ENCODE data around the gene NARS2.
A peak's percentile ranks its signal among the peaks of the same experiment; 100 is the strongest.
"Not testable (repeated sequence)": the region's sequence is repeated elsewhere in the genome, so short reads cannot be mapped to it uniquely, and the experiment has no call there.

The NARS2 gene, protein sequence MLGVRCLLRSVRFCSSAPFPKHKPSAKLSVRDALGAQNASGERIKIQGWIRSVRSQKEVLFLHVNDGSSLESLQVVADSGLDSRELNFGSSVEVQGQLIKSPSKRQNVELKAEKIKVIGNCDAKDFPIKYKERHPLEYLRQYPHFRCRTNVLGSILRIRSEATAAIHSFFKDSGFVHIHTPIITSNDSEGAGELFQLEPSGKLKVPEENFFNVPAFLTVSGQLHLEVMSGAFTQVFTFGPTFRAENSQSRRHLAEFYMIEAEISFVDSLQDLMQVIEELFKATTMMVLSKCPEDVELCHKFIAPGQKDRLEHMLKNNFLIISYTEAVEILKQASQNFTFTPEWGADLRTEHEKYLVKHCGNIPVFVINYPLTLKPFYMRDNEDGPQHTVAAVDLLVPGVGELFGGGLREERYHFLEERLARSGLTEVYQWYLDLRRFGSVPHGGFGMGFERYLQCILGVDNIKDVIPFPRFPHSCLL

DNA sequence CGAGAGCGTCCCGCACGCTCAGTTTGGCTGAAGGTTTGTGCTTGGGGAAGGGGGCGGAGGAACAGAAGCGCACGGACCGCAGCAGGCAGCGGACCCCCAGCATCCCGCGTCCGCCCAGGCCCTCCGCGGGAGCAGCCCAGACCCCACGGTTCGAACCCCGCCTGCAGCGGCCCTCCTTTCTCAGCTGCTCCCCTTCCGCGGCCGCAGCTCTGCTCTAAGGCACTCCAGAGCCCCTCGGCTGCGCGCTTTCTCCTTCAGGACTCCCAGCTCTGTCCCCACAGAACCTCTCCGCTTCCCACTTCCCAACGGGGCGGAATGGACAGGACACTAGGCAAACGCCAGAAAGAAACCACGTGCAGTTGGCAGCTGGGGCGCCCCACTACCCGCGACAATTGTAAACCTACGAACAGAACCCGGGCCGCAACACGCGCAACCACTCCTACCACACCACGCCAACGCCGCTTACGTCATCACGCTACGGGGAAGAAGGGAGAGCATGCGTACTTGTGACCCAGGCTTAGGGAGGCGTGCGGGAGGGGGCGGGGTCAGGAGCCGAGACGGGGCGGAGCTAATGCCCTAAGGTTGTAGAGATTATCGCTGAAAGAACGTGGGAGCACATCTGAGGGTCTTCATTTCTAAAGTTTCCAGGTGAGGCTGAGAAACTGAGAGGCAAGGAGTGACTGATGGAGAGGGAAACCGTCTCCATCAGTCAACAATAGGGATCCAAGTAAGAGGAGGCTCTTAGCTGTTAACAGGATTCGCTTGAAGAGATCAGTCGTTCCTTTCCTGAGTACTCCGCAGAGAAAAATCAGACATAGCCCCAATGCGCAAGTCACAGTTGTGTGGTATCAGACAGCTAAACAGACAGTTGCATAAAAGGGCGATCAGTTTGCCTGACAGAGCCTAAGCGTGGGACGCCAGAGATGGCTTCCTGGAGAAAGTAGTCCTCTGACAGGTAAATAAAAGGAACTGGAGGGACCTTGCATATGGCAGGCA is at the start of gene NARS2:
Gene NARS2 (minus strand): TSS at position 479 of the 996 bp plus-strand sequence. CDS start 376 bp downstream, at position 103.
- DNase-seq, result peak; percentile 91 to 96 (median 96)

DNA sequence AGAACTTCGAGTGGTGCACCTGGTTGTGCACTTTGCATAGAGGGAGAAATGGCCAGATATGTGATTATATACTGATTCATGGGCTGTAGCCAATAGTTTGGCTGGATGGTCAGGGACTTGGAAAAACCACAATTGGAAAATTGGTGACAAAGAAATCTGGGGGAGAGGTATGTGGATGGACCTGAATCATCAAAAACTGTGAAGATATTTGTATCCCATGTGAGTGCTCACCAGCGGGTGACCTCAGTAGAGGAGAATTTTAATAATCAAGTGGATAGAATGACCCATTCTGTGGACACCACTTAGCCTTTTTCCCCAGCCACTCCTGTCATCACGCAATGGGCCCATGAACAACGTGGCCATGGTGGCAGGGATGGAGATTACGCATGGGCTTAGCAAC is 48.0 kb upstream of the NARS2 start:
- DNase-seq, result no peak

DNA sequence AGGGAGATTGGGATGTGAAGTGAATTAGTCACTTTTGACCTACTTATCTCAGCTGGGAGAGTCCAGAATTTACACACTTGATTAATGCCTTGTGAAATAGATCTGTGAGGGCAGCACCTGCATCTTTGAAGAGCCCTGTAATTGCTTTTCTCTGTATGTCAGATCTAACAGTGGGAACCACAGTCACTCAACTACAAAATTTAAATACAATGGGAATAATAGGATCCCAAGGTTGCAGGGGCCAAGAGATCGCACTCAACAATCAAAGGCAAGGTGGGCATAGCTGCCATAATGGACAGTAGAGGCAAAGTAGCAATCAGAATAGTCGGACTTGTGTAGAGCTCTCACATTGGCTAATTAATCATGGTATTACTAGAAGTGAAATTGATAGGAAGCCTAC is 45.5 kb upstream of the NARS2 start:
- no peak for DNase-seq

DNA sequence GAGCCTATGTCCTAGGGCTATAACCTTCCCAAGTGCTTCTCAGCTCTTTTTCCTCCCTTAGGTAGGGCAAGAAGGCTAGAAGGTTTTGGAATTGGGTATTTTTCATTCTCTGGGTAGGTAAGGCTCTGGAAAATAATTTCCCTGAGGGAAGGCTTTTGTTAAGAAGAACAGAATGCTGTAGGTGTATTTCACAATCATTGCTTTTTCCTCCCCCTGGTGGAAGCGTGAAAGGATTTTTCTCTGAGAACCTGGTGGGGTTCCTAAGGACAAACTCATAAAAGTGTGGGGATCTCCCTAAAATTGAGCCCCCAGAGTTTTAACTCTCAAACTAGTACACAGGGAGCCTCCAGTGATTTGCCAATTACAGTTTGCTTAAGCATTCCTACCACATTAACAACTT is 41.1 kb upstream of the NARS2 start:
- DNase-seq, result no peak

DNA sequence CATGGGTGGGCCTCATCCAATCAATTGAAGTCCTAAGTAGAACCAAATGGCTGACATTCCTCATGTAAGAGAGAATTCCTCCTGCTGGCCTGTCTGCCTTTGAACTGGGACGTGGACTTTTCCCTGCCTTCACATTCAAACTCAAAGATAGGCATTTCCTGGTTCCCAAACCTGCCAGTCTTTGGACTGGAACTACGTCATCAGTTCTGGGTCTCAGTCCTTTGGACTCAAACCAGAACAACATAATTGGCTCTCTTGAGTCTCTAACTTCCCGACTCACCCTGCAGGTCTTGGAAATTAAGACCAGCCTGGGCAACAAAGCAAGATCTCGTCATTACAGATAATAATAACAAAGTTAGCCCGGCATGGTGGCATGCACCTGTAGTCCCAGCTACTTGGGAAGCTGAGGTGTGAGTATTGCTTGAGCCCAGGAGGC is 38.7 kb upstream of the NARS2 start:
- no peak for DNase-seq

DNA sequence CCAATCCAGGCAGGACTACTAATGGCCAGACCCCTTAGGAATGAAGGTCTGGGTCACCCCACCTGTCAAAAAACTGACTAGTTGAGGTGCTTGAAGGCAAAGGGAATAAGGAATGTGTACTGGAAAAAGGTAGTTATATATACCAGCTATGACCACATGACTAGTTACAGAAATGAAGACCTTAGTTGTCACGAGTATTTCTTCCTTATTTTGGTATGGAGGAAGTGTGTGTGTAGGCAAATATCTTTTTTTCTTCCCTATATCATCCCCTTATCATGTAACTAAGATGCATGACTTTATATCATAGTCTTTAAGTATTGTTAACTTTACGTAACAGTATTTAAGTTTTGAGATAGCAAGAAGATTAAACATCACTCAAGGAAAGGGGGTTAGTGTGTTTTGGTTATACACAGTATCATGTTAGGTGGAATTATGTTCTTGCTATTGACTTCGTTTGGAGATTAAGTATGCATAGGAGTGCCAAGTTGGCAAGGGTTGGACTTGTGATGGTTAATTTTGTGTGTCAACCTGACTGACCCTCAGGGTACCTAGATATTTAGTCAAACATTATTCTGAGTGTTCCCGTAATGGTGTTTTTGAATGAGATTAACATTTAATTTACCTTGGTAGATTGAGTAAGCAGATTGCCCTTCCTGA is 38.2 kb upstream of the NARS2 start:
- no peak for DNase-seq

DNA sequence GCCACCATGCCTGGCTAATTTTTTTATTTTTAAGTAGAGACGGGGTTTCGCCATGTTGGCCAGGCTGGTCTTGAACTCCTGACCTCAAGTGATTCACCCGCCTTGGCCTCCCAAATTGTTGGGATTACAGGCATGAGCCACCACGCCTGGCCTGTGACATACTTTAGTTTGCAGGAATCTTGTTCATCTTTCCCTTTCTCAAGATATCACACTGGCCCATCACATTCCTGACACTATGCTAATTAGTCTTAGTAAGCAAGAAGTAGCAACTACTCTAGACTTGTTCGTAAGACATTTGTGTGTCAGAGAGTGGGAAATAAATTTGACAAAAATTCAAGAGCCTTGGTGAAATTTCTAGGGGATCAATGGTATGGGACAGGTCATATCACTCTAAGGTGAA is 34.7 kb upstream of the NARS2 start:
- not testable (repeated sequence) for DNase-seq

DNA sequence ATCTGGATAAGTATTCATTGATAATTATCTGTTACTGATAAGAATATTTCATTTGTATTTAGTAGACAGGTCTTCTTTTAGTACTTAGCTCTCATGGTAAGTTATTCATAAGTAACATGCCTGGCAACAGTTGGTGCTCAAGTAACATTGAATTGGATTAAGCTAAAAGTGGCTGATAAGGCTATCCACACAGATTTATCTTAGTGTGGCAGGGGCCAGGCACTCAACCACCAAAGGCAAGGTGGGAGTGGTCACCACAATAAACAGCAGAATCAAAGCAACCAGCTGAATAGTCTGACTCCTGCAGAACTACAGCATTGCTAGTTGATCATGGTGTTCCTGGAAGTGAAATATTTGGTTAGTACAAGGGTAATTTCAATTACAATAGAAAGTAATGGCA is 33.0 kb upstream of the NARS2 start:
- DNase-seq, result no peak

DNA sequence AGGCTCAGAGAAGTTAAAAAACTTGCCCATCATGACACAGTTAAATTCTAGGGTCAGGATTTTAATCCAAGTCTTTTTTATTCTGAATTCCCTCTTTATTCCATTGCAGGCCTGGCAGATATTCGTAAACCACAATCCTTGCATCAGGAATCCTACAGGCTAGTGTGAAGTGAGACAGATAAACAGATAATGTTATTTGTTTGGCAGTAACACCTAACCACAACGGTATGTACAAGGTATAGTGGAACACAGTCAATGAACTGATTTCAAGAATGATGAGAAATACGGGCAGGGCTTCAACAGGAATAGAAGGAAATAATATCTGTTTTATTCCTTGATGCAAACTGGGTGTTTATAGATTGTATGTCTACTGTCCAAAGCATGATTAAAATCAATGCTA is 32.0 kb upstream of the NARS2 start:
- no peak for DNase-seq

DNA sequence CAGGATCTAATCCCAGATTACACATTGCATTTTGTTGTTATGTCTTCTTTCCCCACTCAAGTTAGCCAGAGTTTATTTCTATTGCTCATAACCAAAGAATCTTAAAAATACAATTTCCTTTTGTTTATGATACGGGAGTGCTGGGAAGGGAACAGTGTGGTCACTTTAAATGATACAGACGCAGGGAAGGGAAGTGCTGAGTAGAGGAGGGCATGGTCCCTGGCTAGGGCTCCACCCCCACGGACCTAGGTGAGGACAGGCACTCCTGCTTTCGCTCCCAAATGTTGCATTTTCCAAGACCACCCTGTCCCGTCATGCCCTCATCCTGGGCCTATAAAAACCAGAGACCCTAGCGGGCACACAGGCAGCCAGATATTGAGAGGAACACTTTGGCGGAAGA is 30.6 kb upstream of the NARS2 start:
- no peak for DNase-seq

DNA sequence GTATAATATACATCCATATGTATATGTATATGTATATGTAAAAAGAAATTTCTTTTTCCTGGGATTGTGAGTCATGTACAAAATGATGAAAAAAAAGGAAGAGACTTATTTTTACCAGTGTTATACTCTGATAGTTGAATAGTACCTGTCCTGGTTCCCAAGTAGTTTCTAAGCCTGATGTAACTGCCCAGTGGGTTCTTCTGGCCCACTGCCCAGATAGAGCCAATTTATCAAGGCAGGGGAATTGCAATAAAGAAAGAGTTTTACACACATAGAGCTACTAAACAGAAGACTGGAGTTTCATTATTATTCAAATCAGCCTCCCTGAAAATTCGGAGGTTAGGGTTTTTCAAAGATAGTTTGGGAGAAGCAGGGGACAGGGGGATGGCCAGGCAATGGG is 29.1 kb upstream of the NARS2 start:
- no peak for DNase-seq

DNA sequence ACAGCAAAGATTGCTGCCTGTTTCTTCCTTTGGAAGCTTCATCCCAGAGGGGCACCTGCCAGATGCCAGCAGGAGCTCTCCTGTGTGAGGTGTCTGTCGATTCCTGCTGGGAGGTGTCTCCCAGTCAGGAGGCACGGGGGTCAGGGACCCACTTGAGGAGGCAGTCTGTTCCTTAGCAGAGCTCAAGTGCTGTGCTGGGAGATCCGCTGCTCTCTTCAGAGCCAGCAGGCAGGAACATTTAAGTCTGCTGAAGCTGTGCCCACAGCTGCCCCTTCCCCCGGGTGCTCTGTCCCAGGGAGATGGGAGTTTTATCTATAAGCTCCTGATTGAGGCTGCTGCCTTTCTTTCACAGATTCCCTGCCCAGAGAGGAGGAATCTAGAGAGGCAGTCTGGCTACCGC is 28.1 kb upstream of the NARS2 start:
- not testable (repeated sequence) for DNase-seq

DNA sequence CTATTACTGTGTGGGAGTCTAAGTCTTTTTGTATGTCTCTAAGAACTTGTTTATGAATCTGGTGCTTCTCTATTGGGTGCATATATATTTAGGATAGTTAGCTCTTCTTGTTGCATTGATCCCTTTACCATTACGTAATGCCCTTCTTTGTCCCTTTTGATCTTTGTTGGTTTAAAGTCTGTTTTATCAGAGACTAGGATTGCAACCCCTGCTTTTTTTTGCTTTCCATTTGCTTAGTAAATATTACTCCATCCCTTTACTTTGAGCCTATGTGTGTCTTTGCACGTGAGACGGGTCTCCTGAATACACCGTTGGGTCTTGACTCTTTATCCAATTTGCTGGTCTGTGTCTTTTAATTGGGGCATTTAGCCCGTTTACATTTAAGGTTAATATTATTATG is 26.4 kb upstream of the NARS2 start:
- DNase-seq, result not testable (repeated sequence)

DNA sequence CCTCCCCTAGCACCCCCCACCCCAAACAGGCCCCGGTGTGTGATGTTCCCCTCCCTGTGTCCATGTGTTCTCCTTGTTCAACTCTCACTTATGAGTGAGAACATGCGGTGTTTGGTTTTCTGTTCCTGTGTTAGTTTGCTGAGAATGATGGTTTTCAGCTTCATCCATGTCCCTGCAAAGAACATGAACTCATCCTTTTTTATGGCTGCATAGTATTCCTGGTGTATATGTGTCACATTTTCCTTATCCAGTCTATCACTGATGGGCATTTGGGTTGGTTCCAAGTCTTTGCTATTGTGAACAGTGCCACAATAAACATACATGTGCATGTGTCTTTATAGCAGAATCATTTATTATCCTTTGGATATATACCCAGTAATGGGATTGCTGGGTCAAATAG is 22.9 kb upstream of the NARS2 start:
- not testable (repeated sequence) for DNase-seq

DNA sequence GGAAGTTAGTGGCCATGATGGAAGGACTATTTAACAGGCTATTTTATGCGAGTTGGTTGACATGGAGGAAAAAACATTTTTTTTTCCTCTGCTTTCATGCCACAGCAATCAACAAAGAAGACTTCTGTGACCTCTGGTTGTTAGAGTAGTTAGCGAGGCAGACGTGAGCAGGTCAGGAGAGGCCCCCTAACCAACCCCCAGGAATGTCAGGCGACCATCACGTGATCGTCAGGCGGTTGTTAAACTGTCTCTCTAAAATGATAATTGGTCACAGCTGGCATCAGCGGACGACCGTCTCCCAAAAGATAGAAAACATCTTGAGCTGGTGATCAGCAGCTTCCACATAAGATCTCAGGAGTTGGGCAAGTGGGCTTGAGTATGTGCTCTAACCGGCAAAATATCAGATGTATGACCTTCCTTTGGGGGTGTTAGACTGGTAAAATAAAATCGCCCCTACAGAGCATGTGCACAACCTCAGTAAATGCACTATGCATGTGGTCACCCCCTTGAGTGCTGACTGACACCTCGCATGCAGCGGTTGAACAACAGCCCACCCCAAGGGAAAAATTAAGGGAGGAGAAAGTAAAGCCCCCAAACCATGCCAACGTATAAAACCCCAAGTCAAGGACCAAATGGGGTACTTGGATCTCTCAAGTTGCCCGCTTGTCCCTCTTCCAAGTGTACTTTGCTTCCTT is 20.9 kb upstream of the NARS2 start:
- DNase-seq, result no peak

DNA sequence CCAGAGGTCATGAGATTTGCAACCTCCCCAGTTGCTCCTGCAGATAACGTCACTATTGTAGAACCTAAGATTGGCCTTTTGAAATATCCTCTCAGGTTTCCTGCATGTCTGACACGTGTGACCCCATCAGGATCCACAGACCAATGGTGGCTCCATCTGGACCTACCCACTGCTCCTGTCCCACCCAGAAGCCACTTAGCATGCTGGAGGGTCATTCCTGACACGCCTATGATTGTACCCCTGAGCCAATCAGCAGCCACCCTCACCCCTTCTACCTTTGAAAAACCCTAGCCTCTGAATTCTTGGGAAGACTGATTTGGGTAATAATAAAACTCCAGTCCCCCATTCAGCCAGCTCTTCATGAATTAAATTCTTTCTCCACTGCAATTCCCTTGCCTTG is 20.1 kb upstream of the NARS2 start:
- no peak for DNase-seq

DNA sequence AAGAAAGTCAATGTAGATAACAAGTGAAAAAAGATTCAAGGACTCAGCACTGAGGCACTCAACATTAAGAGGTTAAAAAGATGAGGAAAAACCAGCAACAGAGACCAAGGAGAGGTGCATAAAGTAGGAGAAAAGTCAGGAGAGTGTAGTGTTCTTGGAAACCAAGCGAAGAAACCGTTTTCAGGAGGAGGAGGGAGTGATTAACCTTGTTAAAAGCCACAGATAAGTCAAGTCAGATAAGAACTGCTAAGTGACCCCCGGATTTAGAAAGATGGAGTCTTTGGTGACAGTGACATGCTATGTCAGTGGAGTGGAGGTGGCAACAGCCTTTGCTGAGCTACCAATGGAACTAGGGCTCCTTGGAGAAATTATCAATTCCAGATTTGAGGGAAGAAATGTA is 13.9 kb upstream of the NARS2 start:
- DNase-seq, result no peak

DNA sequence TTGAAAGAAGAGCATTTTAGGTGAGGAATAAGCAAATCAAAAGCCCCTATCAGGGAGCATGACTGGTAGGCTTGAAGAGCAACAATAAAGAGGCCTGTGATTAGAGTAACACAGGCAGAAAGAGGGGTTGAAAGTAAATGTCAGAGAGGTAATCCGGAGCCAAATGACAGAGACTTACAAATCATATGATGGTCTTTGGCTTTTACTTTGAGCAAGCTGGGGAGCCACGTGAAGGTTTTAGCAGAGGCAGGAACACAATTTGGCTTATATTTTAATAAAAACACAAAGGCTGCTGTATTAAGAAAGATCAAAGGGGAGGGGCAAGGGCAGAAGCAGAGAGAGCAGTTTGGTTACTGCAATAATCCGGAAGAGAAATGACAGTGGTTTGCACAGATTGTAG is 12.8 kb upstream of the NARS2 start:
- DNase-seq, result no peak

DNA sequence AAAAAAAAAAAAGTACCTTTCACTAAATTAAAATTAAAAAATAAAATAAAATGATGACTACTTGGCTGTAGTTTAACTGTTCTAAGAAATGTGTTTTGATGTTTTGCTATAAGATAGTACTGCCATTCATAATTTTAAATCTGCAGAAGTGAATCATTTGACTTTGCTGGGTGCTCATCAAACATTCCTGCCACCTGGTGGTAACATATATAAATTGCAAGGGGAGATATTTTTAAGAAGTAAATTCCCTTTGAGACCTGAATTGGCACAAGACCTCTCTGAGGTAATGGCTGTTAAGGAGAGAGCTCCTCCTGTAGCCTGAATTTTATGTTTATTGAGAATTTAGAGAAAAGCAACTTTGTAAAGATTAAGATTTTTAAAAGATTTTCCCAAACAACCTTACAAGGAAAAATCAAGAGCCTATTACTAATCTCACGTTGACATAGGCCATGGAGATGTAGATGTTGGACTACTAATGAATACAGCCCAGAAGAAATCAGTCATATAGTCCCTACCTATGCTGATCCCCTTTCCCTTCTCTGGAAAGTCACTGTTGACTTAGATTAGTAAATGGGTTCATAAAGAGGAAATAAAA is 11.9 kb upstream of the NARS2 start:
- DNase-seq, result no peak

DNA sequence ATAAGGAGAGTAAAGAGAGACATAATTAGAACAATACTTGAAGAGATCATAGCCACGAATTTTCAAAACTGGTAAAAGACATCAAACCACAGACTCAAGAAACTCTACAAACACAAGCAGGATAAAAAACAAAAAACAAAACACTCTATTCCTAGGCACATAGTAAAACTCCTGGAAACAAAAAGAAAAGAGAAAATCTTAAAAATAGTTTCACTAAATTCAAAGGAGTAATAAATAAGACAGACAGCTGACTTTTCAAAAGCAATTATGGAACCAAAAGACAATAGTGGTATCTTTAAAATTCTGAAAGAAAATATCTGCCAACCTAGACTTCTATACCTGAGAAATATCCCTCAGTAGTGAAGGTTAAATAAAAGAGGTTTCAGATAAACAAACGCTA is 9.2 kb upstream of the NARS2 start:
- no peak for DNase-seq

DNA sequence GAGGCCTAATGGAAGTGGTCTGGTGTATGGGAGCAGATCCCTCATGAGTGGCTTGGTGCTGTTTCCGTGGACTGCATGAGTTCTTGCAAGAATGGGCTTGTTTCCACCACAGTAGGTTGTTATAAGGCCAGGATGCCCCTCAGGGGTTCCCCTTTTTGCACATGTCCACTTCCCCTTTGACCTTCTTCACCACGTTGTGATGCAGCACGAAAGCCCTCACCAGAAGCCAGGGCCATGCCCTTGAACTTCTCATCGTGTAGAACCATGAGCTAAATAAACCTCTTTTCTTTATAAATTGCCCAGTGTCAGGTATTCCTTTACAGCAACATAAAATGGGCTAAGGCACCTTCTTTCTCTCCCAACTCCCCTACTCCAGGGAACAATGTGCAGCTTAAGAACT is 2.8 kb upstream of the NARS2 start:
- DNase-seq, result no peak

DNA sequence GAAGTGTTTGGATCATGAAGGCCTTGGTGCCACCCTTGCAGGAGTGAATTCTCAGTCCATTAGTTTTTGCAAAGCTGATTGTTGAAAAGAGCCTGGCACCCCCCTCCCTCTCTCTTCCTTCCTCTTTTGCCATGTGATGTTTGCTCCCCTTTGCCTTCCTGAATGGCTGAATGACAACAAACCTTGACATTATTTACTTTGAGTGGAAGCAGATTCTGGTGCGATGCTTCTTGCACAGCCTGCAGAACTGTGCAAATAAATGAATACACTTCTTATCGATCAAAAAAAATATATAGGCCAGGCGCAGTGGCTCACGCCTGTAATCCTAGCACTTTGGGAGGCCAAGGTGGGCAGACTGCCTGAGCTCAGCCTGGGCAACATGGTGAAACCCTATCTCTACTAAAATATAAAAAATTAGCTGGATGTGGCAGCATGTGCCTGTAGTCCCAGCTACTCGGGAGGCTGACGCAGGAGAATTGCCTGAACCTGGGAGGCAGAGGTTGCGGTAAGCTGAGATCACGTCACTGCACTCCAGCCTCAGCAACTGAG is 2.0 kb upstream of the NARS2 start:
- DNase-seq, result no peak

All from activated naive CD4-positive, alpha-beta T cell (primary cell).